WTC11 (cell line): Measurements from ENCODE around the gene UMOD.

Source experiments
- ATF1 ChIP-seq: sonication (generic); formaldehyde crosslinking; IDR thresholded peaks from 2 replicates; pipeline ENCODE4 v1.8.1; 2023; ENCODE audit warnings: mild to moderate bottlenecking, moderate library complexity, missing genetic modification reagents
- ATF3 ChIP-seq: sonication (generic); formaldehyde crosslinking; conservative IDR thresholded peaks from 2 replicates; pipeline ENCODE4 v1.8.1; 2022; ENCODE audit warnings: mild to moderate bottlenecking, missing genetic modification reagents
- ESRRA ChIP-seq: sonication (generic); formaldehyde crosslinking; IDR thresholded peaks from 2 replicates; pipeline ENCODE4 v1.8.1; 2022; ENCODE audit warnings: mild to moderate bottlenecking, missing genetic modification reagents, borderline replicate concordance
- GABPB1 ChIP-seq: sonication (generic); formaldehyde crosslinking; IDR thresholded peaks from 2 replicates; pipeline ENCODE4 v1.8.1; 2023; ENCODE audit warnings: mild to moderate bottlenecking, missing genetic modification reagents
- JUN ChIP-seq: sonication (generic); formaldehyde crosslinking; IDR thresholded peaks from 2 replicates; pipeline ENCODE4 v1.8.0; 2023; ENCODE audit warnings: mild to moderate bottlenecking, missing genetic modification reagents
- MAX ChIP-seq: sonication (generic); formaldehyde crosslinking; IDR thresholded peaks from 2 replicates; pipeline ENCODE4 v1.8.0; 2022; ENCODE audit warnings: mild to moderate bottlenecking, missing genetic modification reagents
- TCF7 ChIP-seq: sonication (generic); formaldehyde crosslinking; IDR thresholded peaks from 2 replicates; pipeline ENCODE4 v1.8.0; 2022; ENCODE audit warnings: mild to moderate bottlenecking, low read depth, missing genetic modification reagents, moderate library complexity
- TEAD4 ChIP-seq: sonication (generic); formaldehyde crosslinking; IDR thresholded peaks from 2 replicates; pipeline ENCODE4 v1.8.0; 2022; ENCODE audit warnings: mild to moderate bottlenecking, missing genetic modification reagents
- USF1 ChIP-seq: sonication (generic); formaldehyde crosslinking; IDR thresholded peaks from 2 replicates; pipeline ENCODE4 v1.8.0; 2022; ENCODE audit warnings: mild to moderate bottlenecking, missing genetic modification reagents
- ZBTB43 ChIP-seq: sonication (generic); formaldehyde crosslinking; IDR thresholded peaks from 2 replicates; pipeline ENCODE4 v1.8.1; 2023; ENCODE audit warnings: mild to moderate bottlenecking, missing genetic modification reagents
- ZNF138 ChIP-seq: sonication (generic); formaldehyde crosslinking; conservative IDR thresholded peaks from 2 replicates; pipeline ENCODE4 v1.8.1; 2022; ENCODE audit warnings: mild to moderate bottlenecking, moderate library complexity, missing genetic modification reagents
- TF ChIP-seq, protein P1 (sequence below): fragments of 200-600 bp; IDR thresholded peaks from 2 replicates; pipeline ENCODE4 v1.8.0; 2022; ENCODE audit warnings: antibody characterized with exemption
- TF ChIP-seq, protein P2 (sequence below): sonication (generic); formaldehyde crosslinking; IDR thresholded peaks from 2 replicates; pipeline ENCODE4 v1.8.0; 2022; ENCODE audit warnings: mild to moderate bottlenecking, missing genetic modification reagents

GRCh38 chr16:20393801-20394577, 41.5 kb upstream of the UMOD start:
- TF ChIP-seq, protein P1, sequence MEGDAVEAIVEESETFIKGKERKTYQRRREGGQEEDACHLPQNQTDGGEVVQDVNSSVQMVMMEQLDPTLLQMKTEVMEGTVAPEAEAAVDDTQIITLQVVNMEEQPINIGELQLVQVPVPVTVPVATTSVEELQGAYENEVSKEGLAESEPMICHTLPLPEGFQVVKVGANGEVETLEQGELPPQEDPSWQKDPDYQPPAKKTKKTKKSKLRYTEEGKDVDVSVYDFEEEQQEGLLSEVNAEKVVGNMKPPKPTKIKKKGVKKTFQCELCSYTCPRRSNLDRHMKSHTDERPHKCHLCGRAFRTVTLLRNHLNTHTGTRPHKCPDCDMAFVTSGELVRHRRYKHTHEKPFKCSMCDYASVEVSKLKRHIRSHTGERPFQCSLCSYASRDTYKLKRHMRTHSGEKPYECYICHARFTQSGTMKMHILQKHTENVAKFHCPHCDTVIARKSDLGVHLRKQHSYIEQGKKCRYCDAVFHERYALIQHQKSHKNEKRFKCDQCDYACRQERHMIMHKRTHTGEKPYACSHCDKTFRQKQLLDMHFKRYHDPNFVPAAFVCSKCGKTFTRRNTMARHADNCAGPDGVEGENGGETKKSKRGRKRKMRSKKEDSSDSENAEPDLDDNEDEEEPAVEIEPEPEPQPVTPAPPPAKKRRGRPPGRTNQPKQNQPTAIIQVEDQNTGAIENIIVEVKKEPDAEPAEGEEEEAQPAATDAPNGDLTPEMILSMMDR, result no peak
- TF ChIP-seq ATF3 (CRISPR knock-in tag) (no peak), TCF7 (no peak), GABPB1 (CRISPR knock-in tag) (no peak), TEAD4 (CRISPR knock-in tag) (no peak), JUN (CRISPR knock-in tag) (no peak), MAX (CRISPR knock-in tag) (no peak), ATF1 (no peak), ESRRA (CRISPR knock-in tag) (no peak), ZBTB43 (CRISPR knock-in tag) (no peak), USF1 (CRISPR knock-in tag) (no peak), ZNF138 (no peak)
- TF ChIP-seq, protein P2, sequence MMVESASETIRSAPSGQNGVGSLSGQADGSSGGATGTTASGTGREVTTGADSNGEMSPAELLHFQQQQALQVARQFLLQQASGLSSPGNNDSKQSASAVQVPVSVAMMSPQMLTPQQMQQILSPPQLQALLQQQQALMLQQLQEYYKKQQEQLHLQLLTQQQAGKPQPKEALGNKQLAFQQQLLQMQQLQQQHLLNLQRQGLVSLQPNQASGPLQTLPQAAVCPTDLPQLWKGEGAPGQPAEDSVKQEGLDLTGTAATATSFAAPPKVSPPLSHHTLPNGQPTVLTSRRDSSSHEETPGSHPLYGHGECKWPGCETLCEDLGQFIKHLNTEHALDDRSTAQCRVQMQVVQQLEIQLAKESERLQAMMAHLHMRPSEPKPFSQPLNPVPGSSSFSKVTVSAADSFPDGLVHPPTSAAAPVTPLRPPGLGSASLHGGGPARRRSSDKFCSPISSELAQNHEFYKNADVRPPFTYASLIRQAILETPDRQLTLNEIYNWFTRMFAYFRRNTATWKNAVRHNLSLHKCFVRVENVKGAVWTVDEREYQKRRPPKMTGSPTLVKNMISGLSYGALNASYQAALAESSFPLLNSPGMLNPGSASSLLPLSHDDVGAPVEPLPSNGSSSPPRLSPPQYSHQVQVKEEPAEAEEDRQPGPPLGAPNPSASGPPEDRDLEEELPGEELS (CRISPR knock-in tag), result no peak
